GM11168 (cell line): ENCODE results near the gene TSPAN12.
"Not testable (repeated sequence)": the region's sequence is repeated elsewhere in the genome, so short reads cannot be mapped to it uniquely, and the experiment has no call there.

Experiments used
- in situ Hi-C: fragments of 300-500 bp; cut with MboI; formaldehyde crosslinking; loops from one replicate; pipeline ENCODE4 v1.12.0; 2022; ENCODE audit warnings: low sequenced_read_pairs; ENCODE audit not compliant: unreplicated experiment

Gene TSPAN12

GRCh38 chr7:120809260-120809659, 48.7 kb downstream of the TSPAN12 start:
- in situ Hi-C loops: no loop called here

GRCh38 chr7:120807390-120807789, 50.6 kb downstream of the TSPAN12 start:
- in situ Hi-C loops: no loop called here

DNA sequence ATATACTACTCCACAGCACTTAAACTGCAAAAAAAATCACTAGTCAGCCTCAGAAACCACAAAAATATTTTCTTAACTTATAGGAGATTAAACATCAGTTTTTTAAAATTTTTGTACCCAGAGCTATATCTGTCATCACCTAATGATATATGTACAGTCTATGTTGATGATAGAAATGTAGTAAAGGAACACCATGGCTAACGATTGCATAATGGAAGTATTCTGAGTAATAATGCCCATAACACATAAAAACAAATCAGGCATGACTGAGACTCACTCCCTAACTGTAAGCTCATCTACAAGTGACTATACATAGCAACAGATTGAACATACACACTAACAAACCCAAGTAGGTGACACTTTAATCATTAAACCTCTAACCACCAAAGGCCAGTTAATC, 51.3 kb downstream of the TSPAN12 start:
- in situ Hi-C loops: no loop called here

GRCh38 chr7:120805636-120806388, 52.1 kb downstream of the TSPAN12 start:
- in situ Hi-C loops: no loop called here

DNA sequence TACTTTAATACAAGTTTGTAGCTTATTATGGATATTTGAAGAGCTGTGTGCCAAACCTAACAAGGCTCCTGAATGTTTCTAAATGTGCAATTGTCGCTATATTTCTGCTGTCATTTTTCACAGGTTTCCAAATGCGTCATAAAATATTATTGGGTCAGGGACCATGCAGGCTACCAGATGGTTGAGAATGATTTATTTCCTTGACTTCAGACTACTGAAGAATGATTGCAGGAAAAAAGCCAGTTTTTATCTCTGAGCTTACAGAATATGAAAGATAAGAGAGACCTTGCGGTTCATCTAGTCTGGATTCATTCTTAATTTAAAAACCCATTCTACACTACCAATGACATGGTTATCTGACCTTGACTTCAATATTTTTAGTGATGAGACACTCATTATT, 55.2 kb downstream of the TSPAN12 start:
- in situ Hi-C loops: no loop called here

- in situ Hi-C loops: loop anchor here (10.0 kb wide), 1 partner anchor 295 kb away; no protein-coding TSS in a partner anchor
Measured at GRCh38 chr7:120799813-120800475, 58.0 kb downstream of the TSPAN12 start.

GRCh38 chr7:120799147-120799546, 58.8 kb downstream of the TSPAN12 start:
- in situ Hi-C loops: loop anchor here (10.0 kb wide), 1 partner anchor 296 kb away; no protein-coding TSS in a partner anchor

DNA sequence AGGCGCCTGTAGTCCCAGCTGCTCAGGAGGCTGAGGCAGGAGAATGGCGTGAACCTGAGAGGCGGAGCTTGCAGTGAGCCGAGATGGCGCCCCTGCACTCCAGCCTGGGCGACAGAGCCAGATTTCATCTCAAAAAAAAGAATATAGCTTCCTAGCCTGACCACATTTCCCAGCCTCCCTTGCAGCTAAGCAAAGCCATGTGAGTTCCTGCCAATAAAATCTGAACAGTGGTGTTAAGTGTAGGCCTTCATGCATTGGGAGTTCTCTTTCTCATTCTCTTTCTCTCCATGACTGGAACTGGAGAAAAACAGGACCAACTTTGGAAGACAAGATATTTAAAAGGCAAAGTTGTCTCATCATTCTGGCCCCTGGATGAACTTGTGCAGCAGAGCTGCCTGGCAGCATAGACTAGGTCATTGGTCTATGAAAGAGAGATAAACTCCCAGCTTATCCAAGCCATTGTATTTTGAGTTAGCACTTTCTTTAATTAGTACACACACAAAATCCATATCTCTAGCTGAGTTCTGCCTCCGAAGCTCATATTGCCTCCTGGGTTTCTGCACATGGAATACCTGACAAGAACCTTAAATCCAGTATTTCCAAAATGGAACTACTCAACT, 60.8 kb downstream of the TSPAN12 start:
- in situ Hi-C loops: loop anchor here (10.0 kb wide), 1 partner anchor 298 kb away; no protein-coding TSS in a partner anchor

- in situ Hi-C loops: loop anchor here (10.0 kb wide), 1 partner anchor 301 kb away; no protein-coding TSS in a partner anchor
Measured at GRCh38 chr7:120794106-120794729, 63.7 kb downstream of the TSPAN12 start.

- in situ Hi-C loops: loop anchor here (10.0 kb wide), 1 partner anchor 301 kb away; no protein-coding TSS in a partner anchor
Measured at GRCh38 chr7:120793213-120793936, 64.6 kb downstream of the TSPAN12 start.

- in situ Hi-C loops: loop anchor here (10.0 kb wide), 1 partner anchor 302 kb away; no protein-coding TSS in a partner anchor
Measured at GRCh38 chr7:120792861-120793130, 65.1 kb downstream of the TSPAN12 start.

DNA sequence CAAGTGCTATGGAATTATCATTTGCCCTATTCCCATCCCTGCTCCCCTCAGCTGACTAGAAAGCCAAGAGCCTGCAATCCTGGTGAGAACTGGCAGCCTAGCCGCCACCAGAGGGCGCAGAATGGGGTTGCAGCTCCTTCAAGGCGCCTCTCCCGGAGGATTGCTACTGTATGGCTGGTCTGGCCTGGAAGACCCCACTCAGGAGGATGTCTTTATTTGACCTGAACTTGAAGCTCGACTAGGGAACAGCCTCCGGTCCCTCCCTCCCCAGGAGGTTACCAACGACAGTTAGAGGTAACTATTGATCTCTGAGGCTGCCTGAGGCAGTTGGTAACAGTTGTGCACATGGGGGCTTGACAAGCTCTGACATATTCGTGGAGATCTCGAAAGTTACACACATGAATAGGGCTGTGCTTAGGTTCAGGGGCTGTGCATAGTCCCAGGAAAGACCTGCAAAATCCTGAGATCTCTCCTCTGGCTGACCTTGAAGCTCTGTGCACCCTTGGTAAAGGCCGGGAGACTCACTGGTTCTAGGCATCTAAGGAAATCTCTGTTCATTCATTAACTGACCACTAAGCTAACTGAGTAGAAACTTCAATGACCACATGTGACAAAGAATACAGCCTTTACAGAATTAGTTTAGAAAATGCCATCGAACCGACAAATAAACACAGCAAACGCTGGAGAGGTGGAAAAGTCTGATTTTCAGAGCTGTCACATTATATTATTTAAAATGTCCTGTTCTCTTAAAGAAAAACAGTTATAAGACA, 65.7 kb downstream of the TSPAN12 start:
- in situ Hi-C loops: loop anchor here (10.0 kb wide), 1 partner anchor 303 kb away; no protein-coding TSS in a partner anchor

GRCh38 chr7:120785095-120785494, 72.8 kb downstream of the TSPAN12 start:
- in situ Hi-C loops: no loop called here

- in situ Hi-C loops: no loop called here
Measured at GRCh38 chr7:120783721-120784120, 74.2 kb downstream of the TSPAN12 start.

- in situ Hi-C loops: no loop called here
Measured at GRCh38 chr7:120783273-120783672, 74.7 kb downstream of the TSPAN12 start.

DNA sequence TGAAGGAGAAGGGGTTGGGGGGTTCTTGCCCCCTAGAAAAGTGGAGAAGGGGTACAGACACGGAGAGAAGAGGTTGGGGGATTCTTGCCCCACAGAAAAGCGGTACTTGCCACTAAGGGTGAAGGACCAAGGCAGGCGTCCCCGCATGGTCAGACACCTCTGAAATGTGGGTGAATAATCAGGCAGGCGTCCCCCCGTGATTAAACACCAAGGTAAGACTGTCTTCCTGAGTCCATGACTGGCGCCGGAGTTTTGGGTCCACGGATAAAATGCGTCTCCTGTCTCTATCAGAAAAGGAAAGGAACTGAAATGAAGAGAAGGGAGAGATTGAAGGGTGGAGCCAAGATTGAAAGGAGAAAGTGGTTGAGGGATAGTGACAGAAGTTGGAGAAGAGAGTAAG, 76.0 kb downstream of the TSPAN12 start:
- in situ Hi-C loops: not testable (repeated sequence)

GRCh38 chr7:120780938-120781337, 77.0 kb downstream of the TSPAN12 start:
- in situ Hi-C loops: no loop called here

GRCh38 chr7:120780451-120780850, 77.5 kb downstream of the TSPAN12 start:
- in situ Hi-C loops: not testable (repeated sequence)

DNA sequence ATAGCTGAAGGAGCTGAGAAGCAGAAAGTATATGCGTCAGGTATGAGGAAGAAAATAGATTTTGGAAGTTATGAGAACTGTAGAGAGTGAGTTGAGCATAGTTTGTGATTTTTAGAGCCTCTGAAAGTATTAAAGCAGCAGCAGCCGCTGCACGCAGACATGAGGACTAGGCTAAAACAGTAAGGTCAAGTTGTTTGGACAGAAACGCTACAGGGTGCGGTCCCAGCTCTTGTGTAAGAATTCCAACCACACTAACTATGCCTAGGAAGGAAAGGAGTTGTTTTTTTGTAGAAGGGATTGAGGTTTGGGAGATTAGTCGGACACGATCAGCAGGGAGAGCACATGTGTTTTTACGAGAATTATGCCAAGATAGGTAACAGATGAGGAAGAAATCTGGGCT, 78.9 kb downstream of the TSPAN12 start:
- in situ Hi-C loops: not testable (repeated sequence)
